Measurements from ENCODE around the gene SERPINE2.

Gene SERPINE2, protein sequence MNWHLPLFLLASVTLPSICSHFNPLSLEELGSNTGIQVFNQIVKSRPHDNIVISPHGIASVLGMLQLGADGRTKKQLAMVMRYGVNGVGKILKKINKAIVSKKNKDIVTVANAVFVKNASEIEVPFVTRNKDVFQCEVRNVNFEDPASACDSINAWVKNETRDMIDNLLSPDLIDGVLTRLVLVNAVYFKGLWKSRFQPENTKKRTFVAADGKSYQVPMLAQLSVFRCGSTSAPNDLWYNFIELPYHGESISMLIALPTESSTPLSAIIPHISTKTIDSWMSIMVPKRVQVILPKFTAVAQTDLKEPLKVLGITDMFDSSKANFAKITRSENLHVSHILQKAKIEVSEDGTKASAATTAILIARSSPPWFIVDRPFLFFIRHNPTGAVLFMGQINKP

GRCh38 chr2:224039080-224039769 is at the start of gene SERPINE2:
Gene SERPINE2 (minus strand): TSS chr2:224039286. CDS start chr2:224001900, 37,386 bp downstream.
- DNase-seq (ENCODE audit: low read depth, low spot score), result peak; percentile 85

DNA sequence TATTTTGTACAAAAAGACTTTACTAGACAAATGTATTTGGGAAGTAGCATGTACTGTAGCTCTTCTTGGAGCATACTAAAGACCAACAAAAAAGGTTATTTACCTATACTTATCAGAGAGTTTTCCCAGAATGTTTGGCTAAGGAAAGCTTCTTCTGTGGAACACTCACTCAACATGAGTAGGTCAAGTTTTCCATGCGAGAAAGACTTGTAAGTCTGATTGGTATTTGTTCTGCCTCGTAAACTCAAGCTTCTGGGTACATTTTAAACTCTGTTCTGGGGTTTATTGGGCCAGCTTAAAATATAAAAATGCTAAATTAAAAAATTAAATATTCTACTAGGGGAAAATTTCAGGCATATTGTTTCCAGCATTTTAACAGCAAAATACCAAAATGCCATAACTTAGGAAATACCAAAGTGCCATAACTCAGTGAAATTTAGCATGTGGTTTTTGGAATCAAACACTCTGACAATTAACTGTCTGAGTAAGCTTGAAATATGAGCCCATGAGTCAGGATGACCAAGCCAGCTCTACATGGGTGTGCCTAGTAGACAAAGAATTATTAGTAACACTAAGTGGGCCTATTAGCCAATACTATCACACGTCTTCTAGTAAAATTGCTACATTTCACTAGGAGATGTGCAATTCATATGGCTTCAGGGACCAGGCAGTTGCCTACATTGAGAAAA is 47.3 kb upstream of the SERPINE2 start:
- peak; percentile 72 for DNase-seq (ENCODE audit: low read depth, low spot score)

DNA sequence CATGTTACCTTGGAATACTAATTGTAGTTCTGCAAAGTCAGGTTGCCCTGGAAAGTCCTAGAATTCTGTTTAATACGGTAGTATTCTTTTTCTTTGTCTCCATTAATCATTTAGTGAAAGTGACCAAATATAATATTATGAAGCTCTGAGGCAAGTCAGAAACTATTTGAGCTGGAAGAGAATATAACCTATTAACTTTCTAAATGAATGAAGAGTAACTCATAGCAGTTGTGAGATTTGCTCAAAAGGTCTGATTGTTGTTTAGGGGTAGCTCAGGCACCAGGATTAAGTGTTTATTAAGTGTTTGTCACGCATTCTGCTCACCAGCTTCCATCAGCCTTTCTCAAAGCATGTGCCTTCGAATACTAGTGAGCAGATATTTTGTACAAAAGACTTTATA is 46.7 kb upstream of the SERPINE2 start:
- DNase-seq (ENCODE audit: low read depth, low spot score), result no peak

DNA sequence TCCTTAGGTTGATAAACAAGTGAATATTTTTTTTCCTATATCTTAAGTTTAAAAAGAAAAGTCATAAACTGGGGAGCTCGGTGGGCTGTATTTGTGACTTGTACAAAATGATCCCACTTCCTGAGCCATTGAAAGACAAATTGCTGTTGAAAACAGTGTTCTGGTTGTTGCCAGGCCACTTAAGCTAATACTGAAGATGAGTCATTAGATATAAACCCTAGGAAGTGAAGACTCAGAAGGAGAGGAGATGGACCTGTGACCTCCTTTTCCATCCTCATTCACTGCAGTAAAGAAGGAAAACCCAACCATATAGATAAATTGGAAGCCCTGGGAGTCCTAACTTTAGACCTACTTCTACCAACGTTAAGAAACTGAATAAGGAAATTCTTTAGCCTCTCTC is 46.2 kb upstream of the SERPINE2 start:
- peak; percentile 21 for DNase-seq (ENCODE audit: low read depth, low spot score)

- DNase-seq (ENCODE audit: low read depth, low spot score), result no peak
Measured at GRCh38 chr2:224084266-224084892, 45.3 kb upstream of the SERPINE2 start.

DNA sequence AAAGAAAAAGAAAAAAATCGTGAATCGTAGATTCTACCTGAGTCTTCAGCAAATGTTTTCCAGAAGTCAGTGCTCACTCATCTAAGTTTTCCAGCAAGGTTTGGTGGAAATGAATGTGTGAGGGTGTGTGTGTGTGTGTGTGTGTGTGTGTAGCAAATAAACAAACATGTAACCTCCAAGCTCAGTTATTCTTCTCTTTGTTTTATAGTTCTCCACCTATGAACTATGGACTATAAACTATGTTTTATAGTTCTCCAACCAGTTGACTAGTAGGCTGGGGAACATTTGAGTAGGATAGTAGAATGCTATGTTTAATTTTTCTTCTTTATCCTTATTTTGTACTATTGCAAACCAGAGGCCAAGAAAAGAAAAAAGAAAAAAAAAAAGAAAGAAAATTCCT is 44.6 kb upstream of the SERPINE2 start:
- no peak for DNase-seq (ENCODE audit: low read depth, low spot score)

DNA sequence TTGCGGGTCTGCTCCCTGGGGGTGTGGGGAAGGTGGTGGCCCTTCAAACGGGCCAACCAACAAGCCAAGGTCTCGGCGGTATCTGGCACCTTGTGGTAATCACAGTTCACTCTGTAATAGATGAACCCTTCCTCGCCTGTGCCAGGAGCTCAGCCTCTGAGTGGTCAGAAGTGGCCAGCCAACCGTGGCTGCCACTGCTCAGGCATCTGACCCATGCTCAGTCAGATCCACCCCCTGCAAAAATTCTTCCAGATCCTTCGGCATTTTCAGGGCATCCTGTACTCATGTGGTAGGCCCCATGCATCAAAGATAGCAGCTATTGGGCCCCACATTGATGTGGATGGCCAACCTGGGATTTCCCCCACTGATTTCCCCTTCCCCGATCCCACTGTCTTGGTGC is 39.6 kb upstream of the SERPINE2 start:
- DNase-seq (ENCODE audit: low read depth, low spot score), result no peak

DNA sequence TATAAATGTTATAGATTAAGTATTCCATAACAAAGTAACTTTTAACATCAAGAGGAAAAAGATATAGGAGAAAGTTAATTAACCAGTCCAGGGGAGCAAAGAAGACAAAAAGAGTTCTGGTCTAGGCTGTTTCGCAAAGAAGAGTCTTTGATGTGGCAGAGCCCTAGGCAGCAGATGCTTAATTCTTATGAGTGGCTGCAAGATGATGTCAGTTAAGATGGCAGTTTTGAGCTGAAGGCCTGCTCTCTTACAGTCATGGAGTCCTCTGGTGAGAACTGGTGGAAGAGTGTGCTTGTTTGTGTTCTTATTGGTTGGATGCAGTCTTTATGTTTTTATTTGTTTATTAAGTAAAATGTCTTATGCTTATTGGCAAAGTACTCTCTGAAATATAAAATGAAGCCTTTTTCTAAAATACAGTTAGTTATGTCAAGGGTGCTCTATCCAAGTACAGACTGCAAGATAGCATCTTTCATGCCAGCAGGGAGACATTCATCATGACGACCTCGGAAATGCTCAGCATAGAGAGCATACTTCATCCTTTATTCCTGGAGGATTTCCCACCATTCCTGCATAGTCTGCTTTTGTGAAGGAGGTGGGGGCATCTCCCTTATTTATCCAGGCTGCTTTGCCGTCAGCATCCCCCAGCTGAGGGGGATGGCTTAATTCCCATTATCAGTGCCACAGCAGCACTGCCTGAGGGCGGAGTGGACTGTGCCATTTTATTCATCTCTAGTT is 38.9 kb upstream of the SERPINE2 start:
- DNase-seq (ENCODE audit: low read depth, low spot score), result peak; percentile 6

GRCh38 chr2:224075588-224075987 is 36.5 kb upstream of the SERPINE2 start:
- DNase-seq (ENCODE audit: low read depth, low spot score), result no peak

DNA sequence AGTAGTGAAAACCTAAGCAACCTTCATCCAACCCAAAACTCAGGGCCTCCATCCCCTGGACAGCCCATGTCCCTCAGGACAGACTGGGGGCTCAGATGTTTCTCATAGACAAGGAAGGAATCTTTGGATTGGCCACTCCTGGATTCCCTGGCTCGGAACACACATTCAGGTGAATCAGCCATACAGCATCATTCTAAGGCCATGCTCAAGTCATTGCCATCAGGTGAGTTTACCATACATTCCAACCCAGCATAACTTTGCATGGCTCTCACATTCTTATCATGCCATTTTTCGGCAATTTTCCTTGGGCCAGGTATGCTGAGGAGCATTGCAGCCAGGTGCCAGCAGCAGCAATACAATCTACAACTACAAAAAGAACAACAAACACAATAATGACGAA is 34.6 kb upstream of the SERPINE2 start:
- no peak for DNase-seq (ENCODE audit: low read depth, low spot score)

GRCh38 chr2:224072541-224073188 is 33.6 kb upstream of the SERPINE2 start:
- DNase-seq (ENCODE audit: low read depth, low spot score), result no peak

- DNase-seq (ENCODE audit: low read depth, low spot score), result no peak
Measured at GRCh38 chr2:224069172-224069571, 30.1 kb upstream of the SERPINE2 start.

DNA sequence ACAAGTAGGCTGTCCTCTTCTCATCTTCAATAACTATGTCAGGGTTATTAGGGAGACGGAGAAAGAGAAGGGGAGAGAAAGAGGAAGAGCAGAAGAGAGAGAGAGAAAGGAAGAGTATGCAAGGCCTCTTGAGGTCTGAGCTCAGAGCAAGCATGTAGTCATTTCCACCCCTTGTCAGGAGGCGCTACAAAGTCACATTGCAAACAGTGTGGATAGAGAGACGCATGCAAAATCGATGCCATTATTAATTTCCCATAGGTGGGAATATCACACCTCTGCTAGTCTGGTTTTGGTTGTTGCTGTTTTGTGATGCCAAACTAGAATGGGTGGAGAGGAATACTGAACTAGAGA is 24.2 kb upstream of the SERPINE2 start:
- DNase-seq (ENCODE audit: low read depth, low spot score), result no peak

- DNase-seq (ENCODE audit: low read depth, low spot score), result no peak
Measured at GRCh38 chr2:224062481-224063297, 23.6 kb upstream of the SERPINE2 start.

DNA sequence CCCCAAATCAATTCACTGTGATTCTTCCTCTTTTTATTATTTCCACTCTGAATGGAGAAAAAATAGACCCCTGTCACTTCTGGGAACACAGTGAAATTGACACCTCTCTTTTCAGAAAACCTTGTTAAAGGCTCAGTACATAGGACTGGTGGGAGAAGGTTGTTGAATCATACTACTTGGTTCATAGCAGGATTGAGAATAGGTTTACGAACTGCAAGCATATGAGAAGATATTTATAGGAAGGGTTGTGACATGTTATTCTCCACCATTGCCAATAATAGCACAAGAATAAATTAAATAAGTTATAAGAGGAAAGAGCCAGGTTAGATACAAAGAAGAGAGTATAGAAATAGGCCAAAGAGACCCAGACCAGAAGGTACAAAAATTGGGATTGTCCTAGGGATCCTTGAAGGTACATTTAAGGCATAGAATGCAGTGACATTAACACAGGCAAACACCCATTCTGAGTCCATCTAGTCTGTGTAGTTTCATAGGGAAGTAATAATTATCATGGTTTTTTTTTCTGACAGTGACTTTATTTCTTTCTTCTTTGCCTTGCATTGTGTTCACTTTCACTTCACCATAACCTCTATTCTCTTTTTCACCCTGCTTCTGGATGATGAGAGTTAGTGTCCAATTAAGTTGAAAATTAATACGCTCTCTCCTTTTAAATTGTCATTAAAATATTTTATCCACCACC is 21.8 kb upstream of the SERPINE2 start:
- no peak for DNase-seq (ENCODE audit: low read depth, low spot score)

DNA sequence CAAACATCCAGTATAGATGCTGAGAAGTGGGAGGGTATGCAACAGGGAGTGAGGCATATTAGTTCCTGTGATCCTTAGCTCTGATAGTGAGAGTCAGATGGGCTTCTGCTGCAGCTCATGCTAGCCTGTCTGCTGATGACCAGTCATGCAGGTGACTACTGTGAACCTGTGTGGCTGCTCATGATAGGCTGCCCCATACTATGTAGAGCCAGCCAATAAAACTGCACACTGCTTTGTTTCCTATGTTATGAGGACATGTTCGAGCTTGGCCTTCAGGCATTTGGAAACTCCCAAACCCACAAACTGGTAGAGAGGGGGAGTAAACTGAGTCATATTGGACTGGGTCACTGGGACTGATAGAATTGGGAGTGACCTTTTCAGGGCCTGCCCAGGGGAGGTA is 20.1 kb upstream of the SERPINE2 start:
- DNase-seq (ENCODE audit: low read depth, low spot score), result no peak

DNA sequence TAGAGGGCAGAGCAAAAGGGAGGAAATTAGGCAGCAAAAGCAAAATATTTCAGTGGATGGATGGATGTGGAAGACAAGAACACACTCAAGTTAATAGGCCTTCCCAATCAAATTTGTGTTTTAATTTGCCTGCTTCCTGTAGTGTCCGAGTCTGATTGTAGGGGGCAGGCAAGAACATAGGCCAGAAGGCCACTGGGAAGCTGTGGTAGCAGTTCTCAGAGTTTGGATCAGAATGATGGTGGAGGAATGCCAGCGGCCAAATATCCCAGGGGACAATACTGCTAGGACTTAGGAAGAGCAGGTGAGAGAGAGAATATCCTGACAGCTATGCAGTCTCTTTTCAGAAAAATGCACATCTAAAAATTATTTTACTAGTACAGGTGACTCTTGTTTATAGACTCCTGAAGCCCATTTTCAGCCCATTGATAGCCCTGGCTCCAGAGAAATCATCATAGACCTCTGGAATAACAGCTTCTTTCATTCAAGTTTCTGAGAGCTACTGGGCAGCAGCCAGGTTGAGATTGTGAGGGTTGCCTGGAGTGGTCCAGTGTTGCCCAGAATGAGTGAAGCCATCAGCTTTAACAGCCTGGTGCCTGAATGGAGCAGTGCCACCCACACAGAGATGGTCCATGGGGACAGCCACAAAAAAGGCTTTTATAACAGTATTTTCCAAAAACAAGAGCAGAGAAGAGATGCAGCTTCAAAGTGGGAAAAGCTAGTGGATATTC is 19.1 kb upstream of the SERPINE2 start:
- DNase-seq (ENCODE audit: low read depth, low spot score), result no peak

DNA sequence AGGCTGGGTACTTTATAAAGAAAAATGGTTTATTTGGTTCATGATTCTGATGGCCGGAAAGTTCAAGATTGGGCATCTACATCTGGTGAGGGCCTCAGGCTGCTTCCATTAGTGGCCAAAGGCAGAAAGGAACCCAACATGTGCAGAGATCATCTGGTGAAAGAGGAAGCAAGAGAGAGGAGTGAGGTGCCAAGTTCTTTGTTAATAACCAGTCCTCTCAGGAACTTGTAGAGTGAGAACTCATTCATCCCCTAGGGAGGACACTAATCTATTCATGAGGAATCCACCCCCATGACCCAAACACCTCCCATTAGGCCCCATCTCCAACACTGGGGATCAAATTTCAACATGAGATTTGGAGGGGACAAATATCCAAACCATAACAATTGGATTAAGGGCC is 17.8 kb upstream of the SERPINE2 start:
- DNase-seq (ENCODE audit: low read depth, low spot score), result no peak

DNA sequence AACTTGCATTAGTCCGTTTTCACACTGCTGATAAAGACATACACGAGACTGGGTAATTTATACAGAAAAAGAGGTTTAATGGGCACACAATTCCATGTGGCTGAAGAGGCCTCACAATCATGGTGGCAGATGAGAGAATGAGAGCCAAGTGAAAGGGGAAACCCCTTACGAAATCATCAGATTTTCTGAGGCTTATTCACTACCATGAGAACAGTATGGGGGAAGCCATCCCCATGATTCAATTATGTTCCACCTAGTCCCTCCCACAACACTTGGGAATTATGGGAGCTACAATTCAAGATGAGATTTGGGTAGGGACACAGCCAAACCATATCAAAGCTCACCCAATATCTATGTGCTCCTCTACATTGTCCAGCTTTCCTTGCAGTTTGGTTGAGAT is 16.0 kb upstream of the SERPINE2 start:
- DNase-seq (ENCODE audit: low read depth, low spot score), result no peak

All from astrocyte of the hippocampus (primary cell).